ENCODE data around the gene TP53. TPM values are rescaled to one million over a fixed set of nuclear protein-coding genes. Genes with fewer than 3 reads are reported as not detected.
A peak's percentile ranks its signal among the peaks of the same experiment; 100 is the strongest.

The TP53 gene
- total RNA-seq, 4 donors from 2014 or later = 37.2 to 77.2 (median 65.2) TPM

GRCh38 chr17:7714721-7715594 is 27.7 kb upstream of the TP53 start:
- Histone ChIP-seq H3K4me3 (no peak overlapping the region), H3K27me3 (peaks cover 54% of the 10 kb centered on the region), H3K27ac (no peak overlapping the region), H3K4me1 (peaks cover 24% of the 10 kb centered on the region), H3K36me3 (no peaks in the 10 kb centered on the region), H3K9me3 (no peaks in the 10 kb centered on the region)
- TF ChIP-seq POLR2A (IDR thresholded peaks at IDR 0.05) (no peak), POLR2AphosphoS5 (IDR thresholded peaks at IDR 0.05) (no peak), EP300 (IDR thresholded peaks at IDR 0.05) (no peak)
- TF ChIP-seq, protein P1, sequence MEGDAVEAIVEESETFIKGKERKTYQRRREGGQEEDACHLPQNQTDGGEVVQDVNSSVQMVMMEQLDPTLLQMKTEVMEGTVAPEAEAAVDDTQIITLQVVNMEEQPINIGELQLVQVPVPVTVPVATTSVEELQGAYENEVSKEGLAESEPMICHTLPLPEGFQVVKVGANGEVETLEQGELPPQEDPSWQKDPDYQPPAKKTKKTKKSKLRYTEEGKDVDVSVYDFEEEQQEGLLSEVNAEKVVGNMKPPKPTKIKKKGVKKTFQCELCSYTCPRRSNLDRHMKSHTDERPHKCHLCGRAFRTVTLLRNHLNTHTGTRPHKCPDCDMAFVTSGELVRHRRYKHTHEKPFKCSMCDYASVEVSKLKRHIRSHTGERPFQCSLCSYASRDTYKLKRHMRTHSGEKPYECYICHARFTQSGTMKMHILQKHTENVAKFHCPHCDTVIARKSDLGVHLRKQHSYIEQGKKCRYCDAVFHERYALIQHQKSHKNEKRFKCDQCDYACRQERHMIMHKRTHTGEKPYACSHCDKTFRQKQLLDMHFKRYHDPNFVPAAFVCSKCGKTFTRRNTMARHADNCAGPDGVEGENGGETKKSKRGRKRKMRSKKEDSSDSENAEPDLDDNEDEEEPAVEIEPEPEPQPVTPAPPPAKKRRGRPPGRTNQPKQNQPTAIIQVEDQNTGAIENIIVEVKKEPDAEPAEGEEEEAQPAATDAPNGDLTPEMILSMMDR (IDR thresholded peaks at IDR 0.05) = no peak
- no peak for DNase-seq (ENCODE audit: low spot score in 2 of 2)
- WGBS = 65% methylated on average over 6 of the region's 10 CpGs

GRCh38 chr17:7713782-7714181 is 26.5 kb upstream of the TP53 start:
- Histone ChIP-seq H3K36me3 (no peaks in the 10 kb centered on the region), H3K4me1 (peaks cover 24% of the 10 kb centered on the region), H3K27me3 (peaks cover 51% of the 10 kb centered on the region), H3K9me3 (no peaks in the 10 kb centered on the region), H3K4me3 (no peak overlapping the region), H3K27ac (no peak overlapping the region)
- no peak for DNase-seq (ENCODE audit: low spot score in 2 of 2)
- TF ChIP-seq EP300 (IDR thresholded peaks at IDR 0.05) = no peak
- TF ChIP-seq POLR2A (IDR thresholded peaks at IDR 0.05) = no peak
- TF ChIP-seq, protein P1 (IDR thresholded peaks at IDR 0.05) = no peak
- TF ChIP-seq POLR2AphosphoS5 (IDR thresholded peaks at IDR 0.05) = no peak
- 40% methylated on average over 9 of the region's 9 CpGs for WGBS

DNA sequence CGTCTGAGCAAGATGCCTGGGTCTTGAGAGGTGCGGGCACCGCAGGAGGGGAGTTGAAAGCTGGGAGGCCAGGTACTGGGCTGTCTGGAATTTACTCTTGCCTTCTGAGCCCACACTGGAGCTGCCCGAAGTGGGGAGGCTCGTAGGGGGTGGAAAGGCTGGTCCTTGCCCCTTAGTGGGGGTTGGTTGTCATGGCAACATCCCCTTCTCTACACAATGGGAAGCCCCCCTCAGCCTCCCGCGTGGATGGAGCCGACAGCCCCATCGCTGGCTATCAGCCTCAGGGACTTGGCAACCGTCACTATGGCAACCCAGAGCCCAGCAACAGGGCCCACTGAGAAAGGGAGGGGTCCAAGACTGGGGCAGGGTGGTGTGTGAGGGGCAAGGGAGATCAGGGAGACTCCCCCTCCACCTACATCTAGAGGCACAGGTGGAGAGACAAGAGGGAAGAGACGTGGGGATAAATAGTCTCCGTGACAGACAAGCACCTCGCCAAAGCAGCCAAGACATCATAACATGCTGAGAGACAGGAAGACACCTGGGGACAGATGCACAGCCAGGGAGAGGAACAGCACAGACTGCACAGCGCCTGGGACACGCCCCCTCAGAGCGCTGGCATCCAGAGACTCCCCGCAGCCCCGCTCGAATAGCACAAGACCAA is 25.0 kb upstream of the TP53 start:
- no peak for DNase-seq (ENCODE audit: low spot score in 2 of 2)
- 16% methylated on average over 19 of the region's 19 CpGs for WGBS
- peaks cover 55% of the 10 kb centered on the region for H3K27me3 ChIP-seq
- H3K4me1 ChIP-seq = peaks cover 13% of the 10 kb centered on the region
- no peaks in the 10 kb centered on the region for H3K9me3 ChIP-seq
- TF ChIP-seq EP300 (IDR thresholded peaks at IDR 0.05) = no peak
- H3K36me3 ChIP-seq = no peaks in the 10 kb centered on the region
- H3K27ac ChIP-seq = no peak overlapping the region
- no peak overlapping the region for H3K4me3 ChIP-seq

GRCh38 chr17:7711051-7711755 is 23.9 kb upstream of the TP53 start:
- H3K36me3 ChIP-seq = no peaks in the 10 kb centered on the region
- H3K4me1 ChIP-seq = peaks cover 3% of the 10 kb centered on the region
- TF ChIP-seq, protein P1 (IDR thresholded peaks at IDR 0.05) = peak in 1 of 2 donors; percentile 22
- TF ChIP-seq POLR2A (IDR thresholded peaks at IDR 0.05) = no peak
- H3K4me3 ChIP-seq = no peak overlapping the region
- H3K27ac ChIP-seq = no peak overlapping the region
- peaks cover 53% of the 10 kb centered on the region for H3K27me3 ChIP-seq
- WGBS = 73% methylated on average over 7 of the region's 7 CpGs
- DNase-seq (ENCODE audit: low spot score in 2 of 2) = no peak
- no peaks in the 10 kb centered on the region for H3K9me3 ChIP-seq

DNA sequence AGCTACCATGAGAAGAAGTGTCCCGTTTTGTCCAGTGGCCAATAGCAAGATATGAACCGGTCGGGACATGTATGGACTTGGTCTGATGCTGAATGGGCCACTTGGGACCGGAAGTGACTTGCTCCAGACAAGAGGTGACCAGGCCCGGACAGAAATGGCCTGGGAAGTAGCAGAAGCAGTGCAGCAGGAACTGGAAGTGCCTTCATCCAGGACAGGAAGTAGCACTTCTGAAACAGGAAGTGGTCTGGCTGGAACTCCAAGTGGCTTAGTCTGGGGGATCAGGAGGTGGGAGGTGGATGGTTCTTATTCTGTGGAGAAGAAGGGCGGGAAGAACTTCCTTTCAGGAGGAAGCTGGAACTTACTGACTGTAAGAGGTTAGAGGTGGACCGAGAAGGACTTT is 23.0 kb upstream of the TP53 start:
- Histone ChIP-seq H3K27ac (no peak overlapping the region), H3K4me3 (no peak overlapping the region), H3K36me3 (no peaks in the 10 kb centered on the region), H3K27me3 (peaks cover 53% of the 10 kb centered on the region), H3K9me3 (no peaks in the 10 kb centered on the region), H3K4me1 (peaks cover 2% of the 10 kb centered on the region)
- TF ChIP-seq EP300 (IDR thresholded peaks at IDR 0.05) = no peak
- TF ChIP-seq POLR2AphosphoS5 (IDR thresholded peaks at IDR 0.05) = no peak
- TF ChIP-seq POLR2A (IDR thresholded peaks at IDR 0.05) = no peak
- TF ChIP-seq, protein P1 (IDR thresholded peaks at IDR 0.05) = no peak
- 80% methylated on average over 7 of the region's 7 CpGs for WGBS
- DNase-seq (ENCODE audit: low spot score in 2 of 2) = no peak
